H1 (cell line): Measurements from ENCODE around the gene LAMC1.

ENCODE experiments used
- SUZ12 ChIP-seq: fragments of 200-600 bp; sonication (generic); IDR thresholded peaks from 2 replicates; pipeline ENCODE4 v1.6.1; 2012; ENCODE audit warnings: mild to moderate bottlenecking, inconsistent platforms, low read length, moderate library complexity, mixed read lengths
- TAF1 ChIP-seq: IDR thresholded peaks from 2 replicates; pipeline ENCODE4 v1.6.1; 2011; ENCODE audit warnings: mild to moderate bottlenecking, low read depth, low read length
- TF ChIP-seq, protein P1 (sequence below): IDR thresholded peaks from 2 replicates; pipeline ENCODE4 v1.6.1; 2012; ENCODE audit warnings: inconsistent platforms

- TF ChIP-seq, protein P1, sequence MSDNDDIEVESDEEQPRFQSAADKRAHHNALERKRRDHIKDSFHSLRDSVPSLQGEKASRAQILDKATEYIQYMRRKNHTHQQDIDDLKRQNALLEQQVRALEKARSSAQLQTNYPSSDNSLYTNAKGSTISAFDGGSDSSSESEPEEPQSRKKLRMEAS, result no peak
- TF ChIP-seq TAF1 (no peak), SUZ12 (no peak)
Measured at GRCh38 chr1:183152180-183152579, 129.0 kb downstream of the LAMC1 start.
